Vagina (tissue), 2 donors: ENCODE measurements around the gene PROX1. TPM values are rescaled to one million over a fixed set of nuclear protein-coding genes. Genes with fewer than 3 reads are reported as not detected.

Source experiments
- DNase-seq, 2 donors: peaks; one replicate each; pipeline ENCODE4 v3.0.0-alpha.2; 2017; ENCODE audit errors: extremely low spot score in 2 of 2
- H3K27ac ChIP-seq: fragments of 200-600 bp; sonication (generic); one replicate; pipeline ENCODE4 v1.5.1; 2019
- H3K27me3 ChIP-seq: fragments of 200-600 bp; sonication (generic); one replicate; pipeline ENCODE4 v1.5.1; 2019
- H3K36me3 ChIP-seq, 2 donors: fragments of 200-600 bp; sonication (generic); one replicate each; pipeline ENCODE4 v1.5.1; 2017 to 2019
- H3K4me1 ChIP-seq: fragments of 200-600 bp; sonication (generic); one replicate; pipeline ENCODE4 v1.5.1; 2019
- H3K4me3 ChIP-seq, 2 donors: fragments of 200-600 bp; sonication (generic); 1 replicate in 1 of 2; 2 replicates in 1 of 2; pipeline ENCODE4 v1.5.1; 2016 to 2019
- H3K9me3 ChIP-seq: fragments of 200-600 bp; sonication (generic); one replicate; pipeline ENCODE4 v1.5.1; 2019
- POLR2A ChIP-seq, 2 donors: fragments of 450-650 bp; IDR thresholded peaks; one replicate each; pipeline ENCODE4 v1.6.1; 2017; ENCODE audit warnings: antibody characterized with exemption in 2 of 2, mild to moderate bottlenecking in 2 of 2, moderate library complexity in 2 of 2
- POLR2AphosphoS5 ChIP-seq, 2 donors: sonication (generic); formaldehyde crosslinking; IDR thresholded peaks; one replicate each; pipeline ENCODE4 v1.9.0; 2017; ENCODE audit warnings: antibody characterized with exemption in 2 of 2, mild to moderate bottlenecking in 2 of 2, low read depth in 1 of 2; ENCODE audit not compliant: insufficient read depth in 1 of 2
- intact Hi-C: fragments of 100-400 bp; cut with DNase I; formaldehyde crosslinking; loops from one replicate; pipeline ENCODE4 v1.15.1; 2023
- total RNA-seq: library from RNA; depleted of rRNA; stranded (reverse); fragments of >200 nt; gene quantifications from one replicate; pipeline ENCODE4 v1.2.3, GENCODE V29; 2016
- TF ChIP-seq, protein P1 (sequence below), 3 experiments: fragments of 450-650 bp in 2 of 3; fragments of 200-600 bp in 1 of 3; sonication (generic) in 1 of 3; IDR thresholded peaks; one replicate each; pipeline ENCODE4 v1.5.1; 2017 to 2019; ENCODE audit warnings: antibody characterized with exemption in 3 of 3, mild to moderate bottlenecking in 2 of 3, moderate library complexity in 2 of 3

PROX1 gene
- total RNA-seq, 1 donor from 2014 or later = 4.7 TPM

DNA sequence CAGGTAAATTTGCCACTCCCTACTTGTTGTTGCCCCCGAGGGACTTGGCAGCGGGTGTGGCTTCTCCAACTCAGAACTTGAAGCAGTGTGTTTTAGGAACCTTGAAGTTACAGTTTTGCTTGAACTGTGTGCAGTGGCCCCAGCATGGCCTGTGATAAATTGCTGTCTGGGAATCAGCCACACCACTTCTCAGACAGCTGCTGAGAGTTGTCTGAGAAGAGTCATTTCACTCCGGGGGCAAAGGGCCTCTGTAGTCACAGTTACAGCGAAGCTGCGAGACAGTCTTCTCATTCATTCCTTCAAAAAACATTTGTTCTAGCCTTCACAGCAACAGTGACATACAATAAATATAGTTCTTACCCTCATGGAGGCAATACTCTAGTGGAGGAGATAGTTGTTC is 70.3 kb downstream of the PROX1 start:
- no peak for DNase-seq
- Histone ChIP-seq H3K9me3 (no peaks in the 10 kb centered on the region), H3K27ac (no peak overlapping the region), H3K4me1 (no peaks in the 10 kb centered on the region), H3K36me3 (no peaks in the 10 kb centered on the region), H3K27me3 (no peaks in the 10 kb centered on the region), H3K4me3 (no peak overlapping the region)
- TF ChIP-seq POLR2A (IDR thresholded peaks at IDR 0.05) = no peak
- TF ChIP-seq, protein P1, sequence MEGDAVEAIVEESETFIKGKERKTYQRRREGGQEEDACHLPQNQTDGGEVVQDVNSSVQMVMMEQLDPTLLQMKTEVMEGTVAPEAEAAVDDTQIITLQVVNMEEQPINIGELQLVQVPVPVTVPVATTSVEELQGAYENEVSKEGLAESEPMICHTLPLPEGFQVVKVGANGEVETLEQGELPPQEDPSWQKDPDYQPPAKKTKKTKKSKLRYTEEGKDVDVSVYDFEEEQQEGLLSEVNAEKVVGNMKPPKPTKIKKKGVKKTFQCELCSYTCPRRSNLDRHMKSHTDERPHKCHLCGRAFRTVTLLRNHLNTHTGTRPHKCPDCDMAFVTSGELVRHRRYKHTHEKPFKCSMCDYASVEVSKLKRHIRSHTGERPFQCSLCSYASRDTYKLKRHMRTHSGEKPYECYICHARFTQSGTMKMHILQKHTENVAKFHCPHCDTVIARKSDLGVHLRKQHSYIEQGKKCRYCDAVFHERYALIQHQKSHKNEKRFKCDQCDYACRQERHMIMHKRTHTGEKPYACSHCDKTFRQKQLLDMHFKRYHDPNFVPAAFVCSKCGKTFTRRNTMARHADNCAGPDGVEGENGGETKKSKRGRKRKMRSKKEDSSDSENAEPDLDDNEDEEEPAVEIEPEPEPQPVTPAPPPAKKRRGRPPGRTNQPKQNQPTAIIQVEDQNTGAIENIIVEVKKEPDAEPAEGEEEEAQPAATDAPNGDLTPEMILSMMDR (IDR thresholded peaks at IDR 0.05) = no peak
- no peak for TF ChIP-seq POLR2AphosphoS5 (IDR thresholded peaks at IDR 0.05; ENCODE audit: insufficient read depth in 1 of 2, low read depth in 1 of 2)
- intact Hi-C loops = no loop called here

DNA sequence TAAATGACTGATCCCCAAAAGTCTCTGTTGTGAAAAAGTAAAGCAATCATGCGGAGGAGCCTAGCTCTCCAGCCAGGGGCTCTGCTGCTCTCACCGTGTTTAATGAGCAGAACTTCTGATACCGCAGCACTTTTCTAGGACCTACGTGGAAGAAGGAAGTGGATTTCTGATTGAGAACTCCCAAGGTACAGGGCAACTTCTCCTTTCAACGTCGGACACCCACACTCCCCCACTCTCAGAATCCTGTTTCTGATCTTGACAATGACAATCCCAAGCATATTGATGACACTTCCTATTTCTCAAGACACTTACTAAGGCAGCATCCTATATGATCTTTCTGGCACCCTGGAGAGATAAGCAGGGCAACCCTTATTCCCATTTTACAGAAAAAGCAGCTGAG is 78.4 kb downstream of the PROX1 start:
- no peaks in the 10 kb centered on the region for H3K27me3 ChIP-seq
- no peaks in the 10 kb centered on the region for H3K9me3 ChIP-seq
- TF ChIP-seq, protein P1 (IDR thresholded peaks at IDR 0.05) = no peak
- no peak for TF ChIP-seq POLR2A (IDR thresholded peaks at IDR 0.05)
- TF ChIP-seq POLR2AphosphoS5 (IDR thresholded peaks at IDR 0.05; ENCODE audit: insufficient read depth in 1 of 2, low read depth in 1 of 2) = no peak
- H3K4me3 ChIP-seq = no peak overlapping the region
- H3K4me1 ChIP-seq = no peaks in the 10 kb centered on the region
- H3K36me3 ChIP-seq = no peaks in the 10 kb centered on the region
- intact Hi-C loops = no loop called here
- no peak overlapping the region for H3K27ac ChIP-seq
- DNase-seq = no peak

DNA sequence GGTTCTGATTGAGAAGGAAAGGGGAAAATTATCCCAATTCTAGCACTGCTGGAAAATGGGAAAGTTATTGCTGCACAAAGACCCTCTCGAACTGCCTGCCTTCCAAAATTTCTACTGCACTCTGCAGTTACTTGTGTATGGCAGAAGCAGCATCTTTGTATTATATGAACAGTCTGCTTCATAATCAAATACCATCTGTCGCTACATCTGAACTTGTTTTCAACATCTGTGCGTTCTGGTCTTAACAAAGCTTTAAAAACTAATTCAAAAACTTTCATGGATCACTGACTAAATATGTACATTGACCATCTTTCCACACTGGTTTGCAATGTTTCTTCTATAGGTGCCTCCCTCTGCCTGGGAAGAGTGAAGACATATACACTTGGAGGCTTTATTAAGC is 79.2 kb downstream of the PROX1 start:
- Histone ChIP-seq H3K36me3 (no peaks in the 10 kb centered on the region), H3K9me3 (no peaks in the 10 kb centered on the region), H3K27me3 (no peaks in the 10 kb centered on the region), H3K4me3 (no peak overlapping the region), H3K27ac (no peak overlapping the region), H3K4me1 (no peaks in the 10 kb centered on the region)
- intact Hi-C loops = no loop called here
- no peak for DNase-seq
- TF ChIP-seq POLR2A (IDR thresholded peaks at IDR 0.05) (no peak), POLR2AphosphoS5 (IDR thresholded peaks at IDR 0.05; ENCODE audit: insufficient read depth in 1 of 2, low read depth in 1 of 2) (no peak)
- TF ChIP-seq, protein P1 (IDR thresholded peaks at IDR 0.05) = no peak

DNA sequence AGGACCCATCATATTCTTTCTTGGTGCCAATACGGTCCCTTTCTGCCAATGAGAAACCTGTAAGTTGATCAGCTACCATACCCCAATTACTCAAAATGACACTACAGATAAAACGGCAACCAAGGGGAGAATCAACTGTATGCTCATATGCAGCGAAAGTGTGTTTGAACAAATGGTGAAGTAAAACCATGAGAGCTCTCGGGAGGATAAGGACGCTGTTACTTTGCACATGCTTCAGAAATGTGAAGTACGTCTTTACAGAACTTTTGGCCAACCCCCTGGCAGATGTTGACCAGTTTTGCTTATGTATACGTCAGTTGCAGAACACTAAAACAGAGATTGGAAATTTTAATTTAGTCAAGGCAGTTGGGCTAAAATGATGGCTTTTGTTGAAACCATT is 79.6 kb downstream of the PROX1 start:
- Histone ChIP-seq H3K27me3 (no peaks in the 10 kb centered on the region), H3K9me3 (no peaks in the 10 kb centered on the region), H3K4me1 (no peaks in the 10 kb centered on the region), H3K27ac (no peak overlapping the region), H3K36me3 (no peaks in the 10 kb centered on the region), H3K4me3 (no peak overlapping the region)
- intact Hi-C loops = no loop called here
- DNase-seq = no peak
- TF ChIP-seq POLR2AphosphoS5 (IDR thresholded peaks at IDR 0.05; ENCODE audit: insufficient read depth in 1 of 2, low read depth in 1 of 2) = no peak
- TF ChIP-seq, protein P1 (IDR thresholded peaks at IDR 0.05) = no peak
- no peak for TF ChIP-seq POLR2A (IDR thresholded peaks at IDR 0.05)

DNA sequence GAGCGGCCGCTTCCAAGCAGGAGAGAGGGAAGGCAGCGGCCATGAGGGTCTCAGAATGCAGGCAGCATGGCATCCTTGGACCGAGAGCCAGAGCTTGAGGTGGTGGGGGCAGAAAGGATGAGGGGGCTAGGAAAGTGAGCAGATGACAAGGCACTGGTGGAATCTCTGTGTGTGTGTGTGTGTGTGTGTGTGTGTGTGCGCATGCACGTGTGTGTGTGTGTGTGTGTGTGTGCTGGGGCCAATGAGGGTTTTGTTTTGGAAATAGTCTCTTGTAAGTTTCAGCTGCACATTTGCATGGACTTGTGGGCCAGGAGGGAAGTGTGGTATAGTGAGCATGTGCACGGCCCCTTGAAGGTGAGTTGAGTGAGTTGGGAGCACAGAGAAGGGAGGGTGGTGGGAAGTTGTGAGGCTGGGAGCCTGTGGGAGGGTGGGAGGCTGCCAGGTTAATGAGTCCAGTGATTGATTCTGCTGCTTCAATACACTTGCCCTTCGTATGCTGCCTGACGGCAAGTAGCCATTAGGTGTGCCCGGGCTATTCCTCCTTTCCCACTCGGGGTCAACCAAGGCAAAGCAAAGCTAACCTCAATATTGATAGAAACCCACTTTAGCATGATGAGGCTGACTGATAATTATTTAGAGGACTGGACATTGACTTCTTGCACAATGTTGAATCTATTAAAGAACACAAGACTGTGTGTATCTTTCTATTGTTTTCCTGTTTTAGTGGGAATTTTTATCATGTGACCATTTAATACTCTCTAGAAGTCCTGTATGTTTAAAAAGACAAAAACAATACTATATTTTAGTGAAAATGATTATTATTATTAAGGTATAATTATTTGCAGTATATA is 80.3 kb downstream of the PROX1 start:
- intact Hi-C loops = no loop called here
- no peaks in the 10 kb centered on the region for H3K4me1 ChIP-seq

More for the DNA sequence above, 80.3 kb downstream of the PROX1 start:
- Histone ChIP-seq H3K27me3 (no peaks in the 10 kb centered on the region), H3K36me3 (no peaks in the 10 kb centered on the region), H3K4me3 (no peak overlapping the region), H3K9me3 (no peaks in the 10 kb centered on the region), H3K27ac (no peak overlapping the region)
- TF ChIP-seq, protein P1 (IDR thresholded peaks at IDR 0.05) = no peak
- no peak for TF ChIP-seq POLR2A (IDR thresholded peaks at IDR 0.05)
- no peak for TF ChIP-seq POLR2AphosphoS5 (IDR thresholded peaks at IDR 0.05; ENCODE audit: insufficient read depth in 1 of 2, low read depth in 1 of 2)
- DNase-seq = no peak
